GM12878 (cell line): Measurements from ENCODE around the gene KIRREL3. TPM values are rescaled to one million over a fixed set of nuclear protein-coding genes. Genes with fewer than 3 reads are reported as not detected.

Source experiments
- ATAC-seq: fragments of 200-7000 bp; cut with Tn5 transposase; 3 replicates; pipeline ENCODE4 v1.9.1; 2020; ENCODE audit warnings: mild to moderate bottlenecking, moderate library complexity
- BruUV-seq: library from RNA; stranded (reverse); fragments of 400-500 nt; replicated peaks from 2 replicates; lab custom pipeline; 2021; lab: Mats Ljungman, UMichigan
- CTCF ChIA-PET: fragments of 300-600 bp; sonication (Branson Sonifier 250); formaldehyde crosslinking; extraction: SDS; loops from one replicate; lab custom pipeline; 2021; ENCODE audit warnings: inconsistent platforms; lab: Yijun Ruan, JAX
- POLR2A ChIA-PET: fragments of 350-600 bp; formaldehyde crosslinking; extraction: SDS; loops from one replicate; lab custom pipeline; 2021; ENCODE audit warnings: inconsistent platforms; lab: Charles Lee
- RAD21 ChIA-PET: fragments of 300-600 bp; sonication (Branson Sonifier 250); formaldehyde crosslinking; loops from one replicate; lab custom pipeline; 2023; ENCODE audit warnings: antibody characterized with exemption; ENCODE audit not compliant: unreplicated experiment; lab: Charles Lee
- SMC1A ChIA-PET: fragments of 300-600 bp; sonication (Branson Sonifier 250); formaldehyde crosslinking; loops from one replicate; lab custom pipeline; 2023; ENCODE audit not compliant: unreplicated experiment, uncharacterized antibody; lab: Charles Lee
- DNase-seq: peaks from one replicate; pipeline ENCODE4 v3.0.0-alpha.2; 2011; ENCODE audit warnings: low read depth, low spot score
- FAIRE-seq: peaks from 3 replicates; lab custom pipeline; 2011; peaks lifted over from hg19 to GRCh38; lab: Jason Lieb, UNC
- H2AFZ ChIP-seq: 2 replicates; pipeline ENCODE4 v1.6.0; 2011; ENCODE audit warnings: low read depth, low read length, control low read depth; ENCODE audit not compliant: control insufficient read depth
- H3K27ac ChIP-seq: 2 replicates; pipeline ENCODE4 v1.5.1; 2011; ENCODE audit warnings: control low read depth; ENCODE audit not compliant: control insufficient read depth, insufficient read depth
- H3K27me3 ChIP-seq, 2 experiments: replicated peaks in 1 of 2; 2 replicates each; pipeline versions ENCODE4 v1.6.0 to v1.6.1; 2011; ENCODE audit warnings: low read length in 1 of 2; ENCODE audit not compliant: control insufficient read depth in 2 of 2, insufficient read depth in 2 of 2
- H3K36me3 ChIP-seq, 2 experiments: 2 replicates each; pipeline ENCODE4 v1.5.1; 2011; ENCODE audit warnings: low read length in 1 of 2; ENCODE audit not compliant: control insufficient read depth in 2 of 2, insufficient read depth in 2 of 2
- H3K4me1 ChIP-seq: 2 replicates; pipeline ENCODE4 v1.6.1; 2011; ENCODE audit warnings: mild to moderate bottlenecking, low read length, moderate library complexity, mixed read lengths; ENCODE audit not compliant: control insufficient read depth, insufficient read depth
- H3K4me2 ChIP-seq: 2 replicates; pipeline ENCODE4 v1.6.0; 2011; ENCODE audit warnings: control low read depth; ENCODE audit not compliant: control insufficient read depth, insufficient read depth
- H3K4me3 ChIP-seq: fragments of 200-600 bp; sonication (generic); 2 replicates; pipeline ENCODE4 v1.5.1; 2016
- H3K79me2 ChIP-seq: 2 replicates; pipeline ENCODE4 v1.6.0; 2011; ENCODE audit warnings: low read length; ENCODE audit not compliant: control insufficient read depth, insufficient read depth
- H3K9ac ChIP-seq: 2 replicates; pipeline ENCODE4 v1.8.0; 2011; ENCODE audit warnings: low read length, control low read depth, mixed read lengths; ENCODE audit not compliant: control insufficient read depth, insufficient read depth
- H3K9me3 ChIP-seq: replicated peaks from 3 replicates; pipeline ENCODE4 v1.5.1; 2011; ENCODE audit warnings: mild to moderate bottlenecking, low read length; ENCODE audit not compliant: control insufficient read depth, insufficient read depth
- H4K20me1 ChIP-seq: 2 replicates; pipeline ENCODE4 v1.6.0; 2011; ENCODE audit not compliant: control insufficient read depth, insufficient read depth
- CREM ChIP-seq: IDR thresholded peaks from 2 replicates; pipeline ENCODE4 v1.6.1; 2014; ENCODE audit warnings: antibody characterized with exemption, low read depth
- POLR2A ChIP-seq: IDR thresholded peaks from 2 replicates; pipeline ENCODE4 v1.6.1; 2011; ENCODE audit warnings: low read depth, mild to moderate bottlenecking, low read length
- RBBP5 ChIP-seq: fragments of 200-600 bp; sonication (generic); conservative IDR thresholded peaks from 2 replicates; pipeline ENCODE4 v1.6.1; 2016
- WGBS: methylation state at CpG from one replicate; pipeline ENCODE4 v1.1.6; 2016; ENCODE audit warnings: low lambda C conversion rate; ENCODE audit not compliant: insufficient replicate concordance, insufficient coverage; ENCODE audit errors: missing lambda C conversion rate; 5-methylcytosine and 5-hydroxymethylcytosine counted together
- in situ Hi-C: fragments of 300-500 bp; cut with MboI; formaldehyde crosslinking; loops from 9 replicates; pipeline ENCODE4 v1.14.3; 2018; ENCODE audit warnings: mixed read lengths
- intact Hi-C: fragments of 100-400 bp; cut with micrococcal nuclease; formaldehyde crosslinking; loops from one replicate; pipeline ENCODE4 v1.14.2; 2022; ENCODE audit not compliant: unreplicated experiment
- polyA plus RNA-seq, 11 experiments: library from polyadenylated mRNA; depleted of rRNA in 4 of 11; unstranded in 6 of 11; stranded (reverse) in 5 of 11; fragments of >200 nt; fragmentation: Nextera tagmentation in 4 of 11; fragmentation: Illumina TruSeq in 1 of 11; extraction: Ambion mirVana in 4 of 11; extraction: Trizol in 1 of 11; gene quantifications; 1 replicate in 1 of 11; 2 replicates in 10 of 11; pipeline versions ENCODE4 v1.2.1 to v1.2.3, GENCODE V29; 2011 to 2016; ENCODE audit warnings: inconsistent platforms in 2 of 11, missing spikeins in 2 of 11, low read depth in 1 of 11
- total RNA-seq, 4 experiments: library from RNA; depleted of rRNA in 3 of 4; stranded (reverse); fragments of >200 nt in 3 of 4; fragmentation: Illumina TruSeq in 1 of 4; extraction: Trizol in 1 of 4; gene quantifications; 2 replicates each; pipeline versions ENCODE4 v1.2.1 to v1.2.3, GENCODE V29; 2013 to 2021
- TF ChIP-seq, protein P1 (sequence below): IDR thresholded peaks from 2 replicates; pipeline ENCODE4 v1.6.1; 2012; ENCODE audit warnings: mild to moderate bottlenecking, low read depth, low read length

KIRREL3 gene
- total and polyA plus RNA-seq, 10 of the 15 experiments (the other 5 are each of a cell fraction or from before 2014, with no cell fraction given) = under 0.01 TPM; not detected in 9

- no peak for FAIRE-seq
- Histone ChIP-seq H2AFZ (no peak overlapping the region), H4K20me1 (no peaks in the 10 kb centered on the region), H3K9ac (no peak overlapping the region), H3K4me3 (no peak overlapping the region), H3K9me3 (no peaks in the 10 kb centered on the region), H3K27me3 (peaks cover 0 to 8% of the 10 kb centered on the region in 2 experiments; a peak in 2 of 4 replicates), H3K36me3 (no peaks in the 10 kb centered on the region), H3K27ac (no peak overlapping the region), H3K4me1 (no peaks in the 10 kb centered on the region), H3K79me2 (no peaks in the 10 kb centered on the region), H3K4me2 (no peak overlapping the region)
- intact Hi-C loops = no loop called here
- ChIA-PET CTCF (no interaction called here), POLR2A (interaction anchor here (0.5 kb wide), 1 partner anchor 134 kb away, joined by 3 read pairs; no protein-coding TSS in a partner anchor), RAD21 (no interaction called here), SMC1A (no interaction called here)
- ATAC-seq = no peak
- in situ Hi-C loops = no loop called here
- DNase-seq = no peak
- TF ChIP-seq POLR2A = no peak
- TF ChIP-seq, protein P1, sequence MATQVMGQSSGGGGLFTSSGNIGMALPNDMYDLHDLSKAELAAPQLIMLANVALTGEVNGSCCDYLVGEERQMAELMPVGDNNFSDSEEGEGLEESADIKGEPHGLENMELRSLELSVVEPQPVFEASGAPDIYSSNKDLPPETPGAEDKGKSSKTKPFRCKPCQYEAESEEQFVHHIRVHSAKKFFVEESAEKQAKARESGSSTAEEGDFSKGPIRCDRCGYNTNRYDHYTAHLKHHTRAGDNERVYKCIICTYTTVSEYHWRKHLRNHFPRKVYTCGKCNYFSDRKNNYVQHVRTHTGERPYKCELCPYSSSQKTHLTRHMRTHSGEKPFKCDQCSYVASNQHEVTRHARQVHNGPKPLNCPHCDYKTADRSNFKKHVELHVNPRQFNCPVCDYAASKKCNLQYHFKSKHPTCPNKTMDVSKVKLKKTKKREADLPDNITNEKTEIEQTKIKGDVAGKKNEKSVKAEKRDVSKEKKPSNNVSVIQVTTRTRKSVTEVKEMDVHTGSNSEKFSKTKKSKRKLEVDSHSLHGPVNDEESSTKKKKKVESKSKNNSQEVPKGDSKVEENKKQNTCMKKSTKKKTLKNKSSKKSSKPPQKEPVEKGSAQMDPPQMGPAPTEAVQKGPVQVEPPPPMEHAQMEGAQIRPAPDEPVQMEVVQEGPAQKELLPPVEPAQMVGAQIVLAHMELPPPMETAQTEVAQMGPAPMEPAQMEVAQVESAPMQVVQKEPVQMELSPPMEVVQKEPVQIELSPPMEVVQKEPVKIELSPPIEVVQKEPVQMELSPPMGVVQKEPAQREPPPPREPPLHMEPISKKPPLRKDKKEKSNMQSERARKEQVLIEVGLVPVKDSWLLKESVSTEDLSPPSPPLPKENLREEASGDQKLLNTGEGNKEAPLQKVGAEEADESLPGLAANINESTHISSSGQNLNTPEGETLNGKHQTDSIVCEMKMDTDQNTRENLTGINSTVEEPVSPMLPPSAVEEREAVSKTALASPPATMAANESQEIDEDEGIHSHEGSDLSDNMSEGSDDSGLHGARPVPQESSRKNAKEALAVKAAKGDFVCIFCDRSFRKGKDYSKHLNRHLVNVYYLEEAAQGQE = 0 out of 2 replicates have a peak, but pooled peaks have one; percentile 25
- no peak for TF ChIP-seq CREM
- TF ChIP-seq RBBP5 = no peak
- no TSS peak for BruUV-seq
- WGBS = 27% methylated on average over 15 of the region's 15 CpGs
Measured at GRCh38 chr11:126544108-126545056, 456.2 kb downstream of the KIRREL3 start.
